Stimulated activated CD8-positive, alpha-beta memory T cell treated with anti-CD3 and anti-CD28 coated beads, Interleukin-15, amount 100 ng/mL, for 48 hours (primary cell): Measurements from ENCODE around the gene YIPF5.

Source experiments
- DNase-seq, 2 donors: peaks; one replicate each; pipeline ENCODE4 v3.0.0-alpha.2; 2020; ENCODE audit warnings: low read depth in 2 of 2

YIPF5 gene

GRCh38 chr5:144170276-144171024 is at the start of gene YIPF5, which contains the start of gene KCTD16:
YIPF5 (minus strand) TSS chr5:144170659; CDS start chr5:144169955, 704 bp downstream.
KCTD16 (plus strand) TSS chr5:144170873.
- DNase-seq, result peak; percentile 94 to 95

GRCh38 chr5:144219869-144220268 is 49.4 kb upstream of the YIPF5 start:
- no peak for DNase-seq

- DNase-seq, result no peak
Measured at GRCh38 chr5:144210655-144211054, 40.2 kb upstream of the YIPF5 start.

- DNase-seq, result no peak
Measured at GRCh38 chr5:144209361-144209760, 38.9 kb upstream of the YIPF5 start.

DNA sequence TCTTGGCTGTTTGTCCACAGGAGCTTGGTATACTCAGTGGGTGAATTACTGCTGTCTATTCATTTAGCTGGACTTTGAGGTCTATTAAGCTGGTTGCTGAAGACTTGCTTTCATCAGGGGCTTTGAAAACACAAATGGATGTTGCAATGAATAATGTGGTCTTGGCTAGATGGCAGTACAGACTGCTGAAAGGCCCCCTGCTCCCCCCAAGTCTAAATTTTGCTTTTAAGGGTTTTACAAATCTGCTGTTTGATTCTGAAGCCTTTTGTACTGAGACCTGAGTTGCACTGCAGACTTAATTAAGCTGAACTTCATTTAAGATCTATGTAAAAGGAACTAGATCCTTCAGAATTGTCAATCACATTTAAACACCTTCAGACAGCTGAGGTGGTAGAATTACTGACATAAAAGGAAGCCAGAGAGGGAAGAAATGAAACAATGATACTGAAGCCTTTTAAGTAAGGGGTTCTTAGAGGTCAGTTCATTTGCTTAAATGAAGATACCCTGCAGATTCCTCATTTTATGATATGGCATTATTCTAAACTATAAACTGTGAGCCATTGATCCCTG is 37.5 kb upstream of the YIPF5 start:
- no peak for DNase-seq

GRCh38 chr5:144206141-144206540 is 35.7 kb upstream of the YIPF5 start:
- DNase-seq, result no peak

GRCh38 chr5:144205141-144205551 is 34.7 kb upstream of the YIPF5 start:
- no peak for DNase-seq

GRCh38 chr5:144203750-144204596 is 33.5 kb upstream of the YIPF5 start:
- DNase-seq, result no peak

- no peak for DNase-seq
Measured at GRCh38 chr5:144202726-144203125, 32.3 kb upstream of the YIPF5 start.

DNA sequence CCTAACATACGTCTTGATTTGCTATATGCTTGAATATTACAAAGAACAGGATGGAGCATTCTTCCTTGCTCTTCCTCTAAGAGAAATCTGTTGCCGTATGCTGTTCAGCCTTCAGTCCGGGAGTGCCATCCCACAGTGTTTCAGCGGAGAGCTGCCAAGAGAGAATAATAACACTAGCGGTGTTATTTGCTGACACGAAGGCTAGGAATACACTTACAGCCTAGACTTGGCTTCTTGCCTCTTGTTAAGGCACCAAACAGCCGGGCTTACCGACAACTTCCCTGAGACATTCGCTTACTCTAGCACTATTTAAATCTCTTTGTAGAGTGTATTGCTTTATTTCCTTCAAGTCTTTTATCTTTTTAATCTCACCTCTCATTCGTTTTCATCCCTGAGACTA is 31.6 kb upstream of the YIPF5 start:
- DNase-seq, result no peak

- DNase-seq, result no peak
Measured at GRCh38 chr5:144201588-144201987, 31.1 kb upstream of the YIPF5 start.

GRCh38 chr5:144198386-144198785 is 27.9 kb upstream of the YIPF5 start:
- DNase-seq, result no peak

DNA sequence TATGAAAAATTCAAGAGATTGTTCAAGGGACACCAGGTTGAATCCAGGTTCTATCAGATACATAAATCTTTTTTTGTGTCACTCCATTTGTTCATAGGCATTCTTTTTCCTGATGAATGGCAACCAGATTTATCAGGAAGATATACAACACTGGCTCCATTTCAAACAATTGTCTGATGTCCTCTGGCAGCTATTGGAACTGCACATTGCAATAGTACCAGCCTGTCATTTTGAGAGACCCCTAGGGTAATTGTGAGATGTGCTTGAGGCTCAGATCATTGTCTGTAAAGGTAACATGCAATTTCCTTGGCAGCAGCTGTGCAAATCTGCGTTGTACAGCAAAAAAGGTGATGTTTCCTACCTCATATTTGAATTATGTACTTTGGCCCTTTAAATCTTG is 26.2 kb upstream of the YIPF5 start:
- DNase-seq, result no peak

GRCh38 chr5:144195448-144195847 is 25.0 kb upstream of the YIPF5 start:
- DNase-seq, result no peak

DNA sequence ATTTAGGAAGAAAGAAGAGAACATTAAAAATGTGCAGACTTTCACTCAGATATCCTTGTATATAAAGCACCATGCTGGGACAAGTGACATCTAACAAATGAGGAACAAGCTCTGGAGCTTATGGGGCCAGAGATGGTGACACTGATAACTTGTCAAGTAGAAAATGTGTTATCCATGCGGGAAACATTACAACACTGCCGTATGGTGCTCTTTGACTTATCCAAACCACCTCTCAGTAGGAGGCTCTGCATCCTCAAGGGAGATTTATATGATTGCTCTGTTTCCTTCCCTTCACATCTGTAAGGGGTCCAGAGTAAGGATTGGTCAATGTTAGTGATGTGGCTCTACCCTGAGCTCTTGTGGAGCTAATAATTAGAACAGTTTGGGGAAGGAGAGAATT is 23.7 kb upstream of the YIPF5 start:
- DNase-seq, result no peak

GRCh38 chr5:144192661-144193060 is 22.2 kb upstream of the YIPF5 start:
- DNase-seq, result no peak

DNA sequence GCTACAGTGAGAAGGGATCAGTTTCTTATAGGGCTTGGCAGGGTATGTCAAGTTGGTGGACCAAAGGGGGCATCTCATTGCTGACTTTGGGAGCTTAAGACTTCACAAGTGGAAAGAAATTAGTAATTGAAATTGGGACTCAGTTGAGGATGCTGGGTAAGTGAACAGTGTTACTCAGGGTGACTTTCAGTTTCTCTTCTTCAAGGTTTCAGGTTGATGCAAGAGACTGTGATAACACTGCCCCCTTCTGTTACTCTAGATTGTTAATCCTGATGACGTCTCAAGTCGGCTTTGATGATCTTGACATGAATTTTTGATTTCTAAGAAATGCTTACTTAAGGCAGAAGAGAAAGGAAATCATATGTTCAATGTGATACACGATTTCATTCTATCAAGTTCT is 21.5 kb upstream of the YIPF5 start:
- no peak for DNase-seq

- no peak for DNase-seq
Measured at GRCh38 chr5:144191531-144191930, 21.1 kb upstream of the YIPF5 start.

DNA sequence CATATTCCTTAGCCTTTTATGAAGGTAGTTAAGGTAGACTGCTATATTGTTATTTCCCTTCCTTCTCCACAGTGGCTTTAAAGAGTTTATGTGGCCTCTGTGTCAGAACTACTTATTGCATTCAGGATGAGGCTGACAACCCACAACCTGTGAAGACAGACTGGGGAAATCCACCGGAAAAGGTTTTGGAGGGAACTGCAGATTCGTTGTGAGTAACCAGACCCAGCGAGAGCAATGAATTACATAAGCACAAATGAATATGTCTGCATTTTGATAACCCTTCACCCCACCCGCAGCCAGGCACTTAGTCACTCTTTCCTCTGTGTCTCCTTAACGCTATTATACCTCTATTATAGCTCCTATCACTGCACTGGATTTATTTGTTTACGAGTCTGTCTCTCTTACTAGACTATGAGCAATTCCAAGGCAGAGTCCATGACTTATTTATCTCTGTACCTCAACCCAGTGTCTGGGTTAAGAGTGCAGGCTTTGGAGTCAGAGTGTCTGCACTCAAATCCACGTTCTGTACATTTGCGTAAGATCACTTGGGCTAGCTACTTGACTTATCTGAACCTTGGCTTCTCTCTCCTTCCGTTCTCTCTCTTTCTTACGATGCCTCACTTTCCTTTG is 19.5 kb upstream of the YIPF5 start:
- DNase-seq, result peak; percentile 52 to 56

GRCh38 chr5:144187699-144188294 is 17.3 kb upstream of the YIPF5 start:
- DNase-seq, result peak; percentile 46 to 51

- DNase-seq, result no peak
Measured at GRCh38 chr5:144183254-144183889, 12.9 kb upstream of the YIPF5 start.
